ENCODE data around the gene TRAPPC2. TPM values are rescaled to one million over a fixed set of nuclear protein-coding genes. Genes with fewer than 3 reads are reported as not detected.

The TRAPPC2 gene
- total RNA-seq, 1 experiment from 2014 or later = 10.2 TPM

DNA sequence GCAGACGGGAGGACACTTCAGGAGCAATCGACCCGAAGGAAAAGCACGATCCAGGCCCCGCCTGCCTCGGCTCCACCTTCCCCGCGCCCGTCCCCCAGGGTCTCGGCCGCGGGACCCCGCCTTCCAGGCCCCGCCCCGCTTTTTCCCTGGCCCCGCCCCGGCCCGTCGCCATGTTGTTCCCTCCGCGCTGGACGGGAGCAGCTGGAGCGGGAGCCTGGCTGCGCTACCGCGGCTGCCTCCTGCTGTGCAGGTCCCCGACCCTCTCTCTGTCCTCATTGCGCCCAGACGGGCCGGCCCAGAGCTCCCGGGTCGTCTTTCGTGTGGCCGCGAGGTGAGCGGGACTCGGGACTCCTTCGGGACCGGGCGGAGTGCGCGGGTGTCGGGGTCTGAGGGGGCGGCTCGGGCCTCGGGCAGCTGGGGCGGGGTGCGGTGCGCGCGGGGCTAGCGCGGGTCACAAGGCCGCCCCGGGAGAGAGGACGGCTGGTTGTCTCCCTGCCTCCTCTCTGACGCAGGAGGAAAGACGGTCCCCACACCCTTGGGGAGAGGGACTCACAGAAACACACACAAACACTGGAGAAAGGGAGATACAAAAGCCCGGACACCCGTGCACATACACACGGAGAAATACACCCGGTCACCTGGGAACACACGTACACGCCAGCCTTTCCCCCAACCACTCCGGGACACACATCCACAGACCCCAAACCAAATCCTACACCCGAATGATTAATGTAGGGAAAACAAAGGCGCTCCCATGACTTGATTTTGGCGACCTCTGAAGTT lies 45.3 kb downstream of the TRAPPC2 start, which contains the start of gene RAB9A:
Gene RAB9A (plus strand): TSS at position 171 of the 783 bp plus-strand sequence. CDS start 19,619 bp downstream, outside the sequence.
- Mint-ChIP-seq H3K27me3 (ENCODE audit: low read depth) (peaks cover 19% of the 10 kb centered on the region), H3K9me3 (no peaks in the 10 kb centered on the region), H3K4me1 (peaks cover 32% of the 10 kb centered on the region), H3K27ac (no peak within 1 kb of the TSS), H3K4me3 (peak within 1 kb of the TSS; percentile 87), H3K36me3 (no peaks in the 10 kb centered on the region)
- ChIA-PET CTCF (no interaction called here), POLR2A (interaction anchor here (0.6 to 2.6 kb wide), 2 partner anchors 45 to 46 kb away, joined by 5 to 12 read pairs; partner anchors contain the start of genes OFD1 and TRAPPC2)
- TF ChIP-seq FOXK1 (CRISPR knock-in tag; IDR thresholded peaks at IDR 0.05) (peak; percentile 48; the same call in 1 of the 2 replicates), ZNF317 (CRISPR knock-in tag; IDR thresholded peaks at IDR 0.05; ENCODE audit: borderline replicate concordance, low read depth) (0 out of 2 replicates have a peak, but pooled peaks have one; percentile 24), RORB (CRISPR knock-in tag; IDR thresholded peaks at IDR 0.05) (no peak), SP1 (CRISPR knock-in tag; conservative IDR thresholded peaks at IDR 0.05) (peak; percentile 71), MYBL2 (CRISPR knock-in tag; IDR thresholded peaks at IDR 0.05) (0 out of 2 replicates have a peak, but pooled peaks have one; percentile 26), ZNF423 (CRISPR knock-in tag; IDR thresholded peaks at IDR 0.05) (peak; percentile 38; the same call in 1 of the 2 replicates)
- TF ChIP-seq, protein P1, sequence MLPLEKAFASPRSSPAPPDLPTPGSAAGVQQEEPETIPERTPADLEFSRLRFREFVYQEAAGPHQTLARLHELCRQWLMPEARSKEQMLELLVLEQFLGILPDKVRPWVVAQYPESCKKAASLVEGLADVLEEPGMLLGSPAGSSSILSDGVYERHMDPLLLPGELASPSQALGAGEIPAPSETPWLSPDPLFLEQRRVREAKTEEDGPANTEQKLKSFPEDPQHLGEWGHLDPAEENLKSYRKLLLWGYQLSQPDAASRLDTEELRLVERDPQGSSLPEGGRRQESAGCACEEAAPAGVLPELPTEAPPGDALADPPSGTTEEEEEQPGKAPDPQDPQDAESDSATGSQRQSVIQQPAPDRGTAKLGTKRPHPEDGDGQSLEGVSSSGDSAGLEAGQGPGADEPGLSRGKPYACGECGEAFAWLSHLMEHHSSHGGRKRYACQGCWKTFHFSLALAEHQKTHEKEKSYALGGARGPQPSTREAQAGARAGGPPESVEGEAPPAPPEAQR (CRISPR knock-in tag; IDR thresholded peaks at IDR 0.05) = no peak
- ATAC-seq (peak; percentile 94), DNase-seq (ENCODE audit: low spot score) (peak; percentile 84)

DNA sequence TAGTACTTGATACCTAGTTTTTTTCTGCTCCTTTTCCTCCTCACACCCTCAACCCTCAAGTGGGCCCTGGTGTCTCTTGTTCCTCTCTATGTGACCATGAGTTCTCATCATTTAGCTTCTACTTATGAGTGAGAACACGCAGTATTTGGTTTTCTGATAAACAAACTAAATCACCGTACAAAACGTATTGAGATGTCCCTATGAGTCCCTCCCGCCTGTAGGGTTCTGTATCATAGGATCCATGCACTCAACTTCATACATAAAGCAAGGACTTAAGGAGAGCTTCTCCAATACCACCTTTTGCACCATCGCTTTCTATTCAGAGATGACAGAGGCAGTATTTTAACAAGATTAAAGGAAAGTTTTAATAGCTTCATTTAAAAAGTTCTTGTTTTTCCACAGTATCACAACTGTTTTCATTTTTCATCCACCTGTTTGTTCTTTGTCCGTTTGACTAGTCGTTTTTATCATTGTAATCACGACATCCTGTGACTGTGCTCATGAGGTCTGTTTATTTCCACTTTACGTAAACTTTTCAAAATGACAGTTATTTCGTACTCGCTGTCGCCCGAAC lies 45.9 kb downstream of the TRAPPC2 start:
- ChIA-PET CTCF (no interaction called here), POLR2A (interaction anchor here (0.6 kb wide), 1 partner anchor 46 kb away, joined by 5 read pairs; the partner anchor contains the start of genes OFD1 and TRAPPC2)
- no peak overlapping the region for H3K27ac Mint-ChIP-seq
- ATAC-seq = no peak
- no peaks in the 10 kb centered on the region for H3K36me3 Mint-ChIP-seq
- H3K4me1 Mint-ChIP-seq = peaks cover 28% of the 10 kb centered on the region
- H3K4me3 Mint-ChIP-seq = peak overlapping the region; percentile 87
- H3K27me3 Mint-ChIP-seq (ENCODE audit: low read depth) = peaks cover 19% of the 10 kb centered on the region
- no peak for DNase-seq (ENCODE audit: low spot score)
- H3K9me3 Mint-ChIP-seq = no peaks in the 10 kb centered on the region
- TF ChIP-seq ZNF263 (CRISPR knock-in tag; IDR thresholded peaks at IDR 0.05; ENCODE audit: low read depth) (no peak), ZNF416 (CRISPR knock-in tag; IDR thresholded peaks at IDR 0.05) (no peak), NR1H2 (CRISPR knock-in tag; IDR thresholded peaks at IDR 0.05) (no peak), TEAD1 (CRISPR knock-in tag; IDR thresholded peaks at IDR 0.05) (no peak), ZBTB21 (CRISPR knock-in tag; IDR thresholded peaks at IDR 0.05; ENCODE audit: borderline replicate concordance) (no peak), SOX15 (CRISPR knock-in tag; IDR thresholded peaks at IDR 0.05) (no peak), FOXJ3 (CRISPR knock-in tag; IDR thresholded peaks at IDR 0.05; ENCODE audit: borderline replicate concordance) (no peak)
- TF ChIP-seq, protein P2, sequence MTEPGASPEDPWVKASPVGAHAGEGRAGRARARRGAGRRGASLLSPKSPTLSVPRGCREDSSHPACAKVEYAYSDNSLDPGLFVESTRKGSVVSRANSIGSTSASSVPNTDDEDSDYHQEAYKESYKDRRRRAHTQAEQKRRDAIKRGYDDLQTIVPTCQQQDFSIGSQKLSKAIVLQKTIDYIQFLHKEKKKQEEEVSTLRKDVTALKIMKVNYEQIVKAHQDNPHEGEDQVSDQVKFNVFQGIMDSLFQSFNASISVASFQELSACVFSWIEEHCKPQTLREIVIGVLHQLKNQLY (CRISPR knock-in tag; IDR thresholded peaks at IDR 0.05) = no peak
- TF ChIP-seq, protein P3, sequence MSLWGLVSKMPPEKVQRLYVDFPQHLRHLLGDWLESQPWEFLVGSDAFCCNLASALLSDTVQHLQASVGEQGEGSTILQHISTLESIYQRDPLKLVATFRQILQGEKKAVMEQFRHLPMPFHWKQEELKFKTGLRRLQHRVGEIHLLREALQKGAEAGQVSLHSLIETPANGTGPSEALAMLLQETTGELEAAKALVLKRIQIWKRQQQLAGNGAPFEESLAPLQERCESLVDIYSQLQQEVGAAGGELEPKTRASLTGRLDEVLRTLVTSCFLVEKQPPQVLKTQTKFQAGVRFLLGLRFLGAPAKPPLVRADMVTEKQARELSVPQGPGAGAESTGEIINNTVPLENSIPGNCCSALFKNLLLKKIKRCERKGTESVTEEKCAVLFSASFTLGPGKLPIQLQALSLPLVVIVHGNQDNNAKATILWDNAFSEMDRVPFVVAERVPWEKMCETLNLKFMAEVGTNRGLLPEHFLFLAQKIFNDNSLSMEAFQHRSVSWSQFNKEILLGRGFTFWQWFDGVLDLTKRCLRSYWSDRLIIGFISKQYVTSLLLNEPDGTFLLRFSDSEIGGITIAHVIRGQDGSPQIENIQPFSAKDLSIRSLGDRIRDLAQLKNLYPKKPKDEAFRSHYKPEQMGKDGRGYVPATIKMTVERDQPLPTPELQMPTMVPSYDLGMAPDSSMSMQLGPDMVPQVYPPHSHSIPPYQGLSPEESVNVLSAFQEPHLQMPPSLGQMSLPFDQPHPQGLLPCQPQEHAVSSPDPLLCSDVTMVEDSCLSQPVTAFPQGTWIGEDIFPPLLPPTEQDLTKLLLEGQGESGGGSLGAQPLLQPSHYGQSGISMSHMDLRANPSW (CRISPR knock-in tag; conservative IDR thresholded peaks at IDR 0.05; ENCODE audit: low read depth) = no peak
- TF ChIP-seq, protein P4, sequence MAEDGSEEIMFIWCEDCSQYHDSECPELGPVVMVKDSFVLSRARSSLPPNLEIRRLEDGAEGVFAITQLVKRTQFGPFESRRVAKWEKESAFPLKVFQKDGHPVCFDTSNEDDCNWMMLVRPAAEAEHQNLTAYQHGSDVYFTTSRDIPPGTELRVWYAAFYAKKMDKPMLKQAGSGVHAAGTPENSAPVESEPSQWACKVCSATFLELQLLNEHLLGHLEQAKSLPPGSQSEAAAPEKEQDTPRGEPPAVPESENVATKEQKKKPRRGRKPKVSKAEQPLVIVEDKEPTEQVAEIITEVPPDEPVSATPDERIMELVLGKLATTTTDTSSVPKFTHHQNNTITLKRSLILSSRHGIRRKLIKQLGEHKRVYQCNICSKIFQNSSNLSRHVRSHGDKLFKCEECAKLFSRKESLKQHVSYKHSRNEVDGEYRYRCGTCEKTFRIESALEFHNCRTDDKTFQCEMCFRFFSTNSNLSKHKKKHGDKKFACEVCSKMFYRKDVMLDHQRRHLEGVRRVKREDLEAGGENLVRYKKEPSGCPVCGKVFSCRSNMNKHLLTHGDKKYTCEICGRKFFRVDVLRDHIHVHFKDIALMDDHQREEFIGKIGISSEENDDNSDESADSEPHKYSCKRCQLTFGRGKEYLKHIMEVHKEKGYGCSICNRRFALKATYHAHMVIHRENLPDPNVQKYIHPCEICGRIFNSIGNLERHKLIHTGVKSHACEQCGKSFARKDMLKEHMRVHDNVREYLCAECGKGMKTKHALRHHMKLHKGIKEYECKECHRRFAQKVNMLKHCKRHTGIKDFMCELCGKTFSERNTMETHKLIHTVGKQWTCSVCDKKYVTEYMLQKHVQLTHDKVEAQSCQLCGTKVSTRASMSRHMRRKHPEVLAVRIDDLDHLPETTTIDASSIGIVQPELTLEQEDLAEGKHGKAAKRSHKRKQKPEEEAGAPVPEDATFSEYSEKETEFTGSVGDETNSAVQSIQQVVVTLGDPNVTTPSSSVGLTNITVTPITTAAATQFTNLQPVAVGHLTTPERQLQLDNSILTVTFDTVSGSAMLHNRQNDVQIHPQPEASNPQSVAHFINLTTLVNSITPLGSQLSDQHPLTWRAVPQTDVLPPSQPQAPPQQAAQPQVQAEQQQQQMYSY (CRISPR knock-in tag; IDR thresholded peaks at IDR 0.05) = no peak
- TF ChIP-seq, protein P5, sequence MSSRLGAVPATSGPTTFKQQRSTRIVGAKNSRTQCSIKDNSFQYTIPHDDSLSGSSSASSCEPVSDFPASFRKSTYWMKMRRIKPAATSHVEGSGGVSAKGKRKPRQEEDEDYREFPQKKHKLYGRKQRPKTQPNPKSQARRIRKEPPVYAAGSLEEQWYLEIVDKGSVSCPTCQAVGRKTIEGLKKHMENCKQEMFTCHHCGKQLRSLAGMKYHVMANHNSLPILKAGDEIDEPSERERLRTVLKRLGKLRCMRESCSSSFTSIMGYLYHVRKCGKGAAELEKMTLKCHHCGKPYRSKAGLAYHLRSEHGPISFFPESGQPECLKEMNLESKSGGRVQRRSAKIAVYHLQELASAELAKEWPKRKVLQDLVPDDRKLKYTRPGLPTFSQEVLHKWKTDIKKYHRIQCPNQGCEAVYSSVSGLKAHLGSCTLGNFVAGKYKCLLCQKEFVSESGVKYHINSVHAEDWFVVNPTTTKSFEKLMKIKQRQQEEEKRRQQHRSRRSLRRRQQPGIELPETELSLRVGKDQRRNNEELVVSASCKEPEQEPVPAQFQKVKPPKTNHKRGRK (CRISPR knock-in tag; IDR thresholded peaks at IDR 0.05; ENCODE audit: borderline replicate concordance) = no peak
- TF ChIP-seq, protein P6, sequence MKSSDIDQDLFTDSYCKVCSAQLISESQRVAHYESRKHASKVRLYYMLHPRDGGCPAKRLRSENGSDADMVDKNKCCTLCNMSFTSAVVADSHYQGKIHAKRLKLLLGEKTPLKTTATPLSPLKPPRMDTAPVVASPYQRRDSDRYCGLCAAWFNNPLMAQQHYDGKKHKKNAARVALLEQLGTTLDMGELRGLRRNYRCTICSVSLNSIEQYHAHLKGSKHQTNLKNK (CRISPR knock-in tag; IDR thresholded peaks at IDR 0.05) = no peak
- TF ChIP-seq, protein P7, sequence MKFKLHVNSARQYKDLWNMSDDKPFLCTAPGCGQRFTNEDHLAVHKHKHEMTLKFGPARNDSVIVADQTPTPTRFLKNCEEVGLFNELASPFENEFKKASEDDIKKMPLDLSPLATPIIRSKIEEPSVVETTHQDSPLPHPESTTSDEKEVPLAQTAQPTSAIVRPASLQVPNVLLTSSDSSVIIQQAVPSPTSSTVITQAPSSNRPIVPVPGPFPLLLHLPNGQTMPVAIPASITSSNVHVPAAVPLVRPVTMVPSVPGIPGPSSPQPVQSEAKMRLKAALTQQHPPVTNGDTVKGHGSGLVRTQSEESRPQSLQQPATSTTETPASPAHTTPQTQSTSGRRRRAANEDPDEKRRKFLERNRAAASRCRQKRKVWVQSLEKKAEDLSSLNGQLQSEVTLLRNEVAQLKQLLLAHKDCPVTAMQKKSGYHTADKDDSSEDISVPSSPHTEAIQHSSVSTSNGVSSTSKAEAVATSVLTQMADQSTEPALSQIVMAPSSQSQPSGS (CRISPR knock-in tag; IDR thresholded peaks at IDR 0.05; ENCODE audit: borderline replicate concordance, low read depth) = no peak

Data from WTC11 (cell line).